ENCODE data around the gene ARID2.

ARID2 gene

GRCh38 chr12:45729233-45730083, at the start of gene ARID2:
TSS of gene ARID2 (plus strand) at chr12:45729706. CDS start at chr12:45729837, 131 bp downstream.
- no peaks in the 10 kb centered on the region for H3K27me3 ChIP-seq (ENCODE audit: control insufficient read depth, insufficient read depth, low read length)
- peaks cover 22% of the 10 kb centered on the region; the same call in 1 of the 2 replicates for H3K36me3 ChIP-seq (ENCODE audit: control insufficient read depth, insufficient read depth, low read length)
- H3K27ac ChIP-seq (ENCODE audit: low read depth, low read length): peak within 1 kb of the TSS; percentile 98
- H3K9me3 ChIP-seq (ENCODE audit: control insufficient read depth, insufficient read depth, low read length): no peaks in the 10 kb centered on the region
- peak within 1 kb of the TSS; percentile 87 for H3K9ac ChIP-seq (ENCODE audit: low read depth, low read length)
- H3K4me1 ChIP-seq (ENCODE audit: control insufficient read depth, insufficient read depth, low read length): peaks cover 25% of the 10 kb centered on the region
- peak within 1 kb of the TSS; percentile 95 for H3K4me3 ChIP-seq (ENCODE audit: low read depth, low read length)

GRCh38 chr12:45680362-45680761, 49.1 kb upstream of the ARID2 start:
- H3K9ac ChIP-seq (ENCODE audit: low read depth, low read length): no peak overlapping the region
- no peak overlapping the region for H3K27ac ChIP-seq (ENCODE audit: low read depth, low read length)
- no peaks in the 10 kb centered on the region for H3K4me1 ChIP-seq (ENCODE audit: control insufficient read depth, insufficient read depth, low read length)
- no peaks in the 10 kb centered on the region for H3K9me3 ChIP-seq (ENCODE audit: control insufficient read depth, insufficient read depth, low read length)
- H3K27me3 ChIP-seq (ENCODE audit: control insufficient read depth, insufficient read depth, low read length): no peaks in the 10 kb centered on the region
- H3K36me3 ChIP-seq (ENCODE audit: control insufficient read depth, insufficient read depth, low read length): no peaks in the 10 kb centered on the region
- no peak overlapping the region for H3K4me3 ChIP-seq (ENCODE audit: low read depth, low read length)

- no peak overlapping the region for H3K9ac ChIP-seq (ENCODE audit: low read depth, low read length)
- no peak overlapping the region for H3K4me3 ChIP-seq (ENCODE audit: low read depth, low read length)
- no peaks in the 10 kb centered on the region for H3K4me1 ChIP-seq (ENCODE audit: control insufficient read depth, insufficient read depth, low read length)
- no peaks in the 10 kb centered on the region for H3K27me3 ChIP-seq (ENCODE audit: control insufficient read depth, insufficient read depth, low read length)
- no peak overlapping the region for H3K27ac ChIP-seq (ENCODE audit: low read depth, low read length)
- H3K9me3 ChIP-seq (ENCODE audit: control insufficient read depth, insufficient read depth, low read length): no peaks in the 10 kb centered on the region
- H3K36me3 ChIP-seq (ENCODE audit: control insufficient read depth, insufficient read depth, low read length): no peaks in the 10 kb centered on the region
Measured at GRCh38 chr12:45681465-45681864, 48.0 kb upstream of the ARID2 start.

GRCh38 chr12:45685680-45686079, 43.8 kb upstream of the ARID2 start:
- Histone ChIP-seq H3K36me3 (ENCODE audit: control insufficient read depth, insufficient read depth, low read length) (no peaks in the 10 kb centered on the region), H3K4me1 (ENCODE audit: control insufficient read depth, insufficient read depth, low read length) (peaks cover 6% of the 10 kb centered on the region; the same call in 1 of the 2 replicates)

GRCh38 chr12:45687081-45688015, 42.2 kb upstream of the ARID2 start:
- Histone ChIP-seq H3K27ac (ENCODE audit: low read depth, low read length) (no peak overlapping the region), H3K9me3 (ENCODE audit: control insufficient read depth, insufficient read depth, low read length) (no peaks in the 10 kb centered on the region), H3K9ac (ENCODE audit: low read depth, low read length) (no peak overlapping the region), H3K27me3 (ENCODE audit: control insufficient read depth, insufficient read depth, low read length) (no peaks in the 10 kb centered on the region), H3K4me1 (ENCODE audit: control insufficient read depth, insufficient read depth, low read length) (peaks cover 6% of the 10 kb centered on the region; the same call in 1 of the 2 replicates), H3K4me3 (ENCODE audit: low read depth, low read length) (no peak overlapping the region), H3K36me3 (ENCODE audit: control insufficient read depth, insufficient read depth, low read length) (no peaks in the 10 kb centered on the region)

More at GRCh38 chr12:45685680-45686079, 43.8 kb upstream of the ARID2 start:
- Histone ChIP-seq H3K4me3 (ENCODE audit: low read depth, low read length) (no peak overlapping the region), H3K9me3 (ENCODE audit: control insufficient read depth, insufficient read depth, low read length) (no peaks in the 10 kb centered on the region), H3K9ac (ENCODE audit: low read depth, low read length) (no peak overlapping the region), H3K27ac (ENCODE audit: low read depth, low read length) (no peak overlapping the region), H3K27me3 (ENCODE audit: control insufficient read depth, insufficient read depth, low read length) (no peaks in the 10 kb centered on the region)

GRCh38 chr12:45688183-45688582, 41.3 kb upstream of the ARID2 start:
- Histone ChIP-seq H3K9ac (ENCODE audit: low read depth, low read length) (no peak overlapping the region), H3K36me3 (ENCODE audit: control insufficient read depth, insufficient read depth, low read length) (no peaks in the 10 kb centered on the region), H3K4me1 (ENCODE audit: control insufficient read depth, insufficient read depth, low read length) (peaks cover 6% of the 10 kb centered on the region; the same call in 1 of the 2 replicates), H3K4me3 (ENCODE audit: low read depth, low read length) (no peak overlapping the region), H3K27me3 (ENCODE audit: control insufficient read depth, insufficient read depth, low read length) (no peaks in the 10 kb centered on the region), H3K9me3 (ENCODE audit: control insufficient read depth, insufficient read depth, low read length) (no peaks in the 10 kb centered on the region), H3K27ac (ENCODE audit: low read depth, low read length) (no peak overlapping the region)

GRCh38 chr12:45695035-45695434, 34.5 kb upstream of the ARID2 start:
- Histone ChIP-seq H3K9me3 (ENCODE audit: control insufficient read depth, insufficient read depth, low read length) (peaks cover 4% of the 10 kb centered on the region; the same call in 1 of the 2 replicates), H3K9ac (ENCODE audit: low read depth, low read length) (no peak overlapping the region), H3K4me1 (ENCODE audit: control insufficient read depth, insufficient read depth, low read length) (no peaks in the 10 kb centered on the region), H3K27ac (ENCODE audit: low read depth, low read length) (no peak overlapping the region), H3K27me3 (ENCODE audit: control insufficient read depth, insufficient read depth, low read length) (no peaks in the 10 kb centered on the region), H3K4me3 (ENCODE audit: low read depth, low read length) (no peak overlapping the region), H3K36me3 (ENCODE audit: control insufficient read depth, insufficient read depth, low read length) (no peaks in the 10 kb centered on the region)

GRCh38 chr12:45695606-45696005, 33.9 kb upstream of the ARID2 start:
- Histone ChIP-seq H3K9ac (ENCODE audit: low read depth, low read length) (no peak overlapping the region), H3K4me1 (ENCODE audit: control insufficient read depth, insufficient read depth, low read length) (no peaks in the 10 kb centered on the region), H3K27me3 (ENCODE audit: control insufficient read depth, insufficient read depth, low read length) (no peaks in the 10 kb centered on the region), H3K4me3 (ENCODE audit: low read depth, low read length) (no peak overlapping the region), H3K9me3 (ENCODE audit: control insufficient read depth, insufficient read depth, low read length) (peaks cover 4% of the 10 kb centered on the region; the same call in 1 of the 2 replicates), H3K36me3 (ENCODE audit: control insufficient read depth, insufficient read depth, low read length) (no peaks in the 10 kb centered on the region), H3K27ac (ENCODE audit: low read depth, low read length) (no peak overlapping the region)

- H3K27ac ChIP-seq (ENCODE audit: low read depth, low read length): no peak overlapping the region
- H3K36me3 ChIP-seq (ENCODE audit: control insufficient read depth, insufficient read depth, low read length): no peaks in the 10 kb centered on the region
- H3K9me3 ChIP-seq (ENCODE audit: control insufficient read depth, insufficient read depth, low read length): peaks cover 4% of the 10 kb centered on the region; the same call in 1 of the 2 replicates
- H3K4me3 ChIP-seq (ENCODE audit: low read depth, low read length): no peak overlapping the region
- no peaks in the 10 kb centered on the region for H3K27me3 ChIP-seq (ENCODE audit: control insufficient read depth, insufficient read depth, low read length)
- H3K9ac ChIP-seq (ENCODE audit: low read depth, low read length): no peak overlapping the region
- H3K4me1 ChIP-seq (ENCODE audit: control insufficient read depth, insufficient read depth, low read length): no peaks in the 10 kb centered on the region
Measured at GRCh38 chr12:45696049-45696448, 33.5 kb upstream of the ARID2 start.

- Histone ChIP-seq H3K36me3 (ENCODE audit: control insufficient read depth, insufficient read depth, low read length) (no peaks in the 10 kb centered on the region), H3K4me3 (ENCODE audit: low read depth, low read length) (no peak overlapping the region), H3K9me3 (ENCODE audit: control insufficient read depth, insufficient read depth, low read length) (peaks cover 4% of the 10 kb centered on the region; the same call in 1 of the 2 replicates), H3K9ac (ENCODE audit: low read depth, low read length) (no peak overlapping the region), H3K4me1 (ENCODE audit: control insufficient read depth, insufficient read depth, low read length) (no peaks in the 10 kb centered on the region), H3K27me3 (ENCODE audit: control insufficient read depth, insufficient read depth, low read length) (no peaks in the 10 kb centered on the region), H3K27ac (ENCODE audit: low read depth, low read length) (no peak overlapping the region)
Measured at GRCh38 chr12:45697371-45697770, 32.1 kb upstream of the ARID2 start.
